Tibial artery (tissue), 4 donors: ENCODE results near the gene PRDM16.

ENCODE experiments used
- DNase-seq, 2 donors: peaks; one replicate each; pipeline ENCODE4 v3.0.0-alpha.2; 2019
- H3K27ac ChIP-seq, 2 donors: fragments of 200-600 bp; sonication (generic) in 1 of 2; 1 replicate in 1 of 2; 2 replicates in 1 of 2; pipeline ENCODE4 v1.5.1; 2018 to 2019; ENCODE audit warnings: mild to moderate bottlenecking in 1 of 2
- H3K27me3 ChIP-seq, 2 donors: fragments of 200-600 bp; sonication (generic) in 1 of 2; one replicate each; pipeline versions ENCODE4 v1.5.1 to v1.6.0; 2016 to 2019
- H3K36me3 ChIP-seq, 3 donors: fragments of 200-600 bp; sonication (generic) in 2 of 3; one replicate each; pipeline ENCODE4 v1.5.1; 2016 to 2019; ENCODE audit warnings: mild to moderate bottlenecking in 2 of 3
- H3K4me1 ChIP-seq, 4 donors: fragments of 200-600 bp; sonication (generic) in 2 of 4; 1 replicate in 3 of 4; 2 replicates in 1 of 4; pipeline ENCODE4 v1.5.1; 2016 to 2019
- H3K4me3 ChIP-seq, 2 donors: fragments of 200-600 bp; sonication (generic) in 1 of 2; 1 replicate in 1 of 2; 2 replicates in 1 of 2; pipeline ENCODE4 v1.5.1; 2018 to 2019; ENCODE audit warnings: mild to moderate bottlenecking in 2 of 2
- H3K9me3 ChIP-seq, 3 donors: fragments of 200-600 bp; sonication (generic) in 1 of 3; one replicate each; pipeline ENCODE4 v1.5.1; 2016 to 2019
- CTCF ChIP-seq, 2 experiments: fragments of 200-600 bp in 1 of 2; fragments of 450-650 bp in 1 of 2; IDR thresholded peaks; one replicate each; pipeline ENCODE4 v1.5.1; 2017 to 2019; ENCODE audit warnings: antibody characterized with exemption in 2 of 2, mild to moderate bottlenecking in 1 of 2, moderate library complexity in 1 of 2
- intact Hi-C: fragments of 100-400 bp; cut with DNase I; formaldehyde crosslinking; loops from one replicate; pipeline ENCODE4 v1.15.0; 2023; ENCODE audit warnings: low total_unique reads

PRDM16 gene

GRCh38 chr1:3287656-3288160 is 218.7 kb downstream of the PRDM16 start:
- H3K9me3 ChIP-seq, result no peaks in the 10 kb centered on the region
- peaks cover 0 to 24% (median 19%) of the 10 kb centered on the region in 4 donors for H3K4me1 ChIP-seq
- H3K27me3 ChIP-seq, result no peaks in the 10 kb centered on the region
- intact Hi-C loops, result no loop called here
- H3K27ac ChIP-seq, result no peak overlapping the region
- no peak for DNase-seq
- no peak for TF ChIP-seq CTCF (IDR thresholded peaks at IDR 0.05)
- peaks cover 0 to 3% (median 0%) of the 10 kb centered on the region in 3 donors for H3K36me3 ChIP-seq
- H3K4me3 ChIP-seq, result no peak overlapping the region

- Histone ChIP-seq H3K4me1 (peaks cover 0 to 12% (median under 1%) of the 10 kb centered on the region in 4 donors), H3K9me3 (no peaks in the 10 kb centered on the region), H3K36me3 (peaks cover 0 to 3% (median 0%) of the 10 kb centered on the region in 3 donors), H3K4me3 (no peak overlapping the region), H3K27me3 (no peaks in the 10 kb centered on the region), H3K27ac (no peak overlapping the region)
- DNase-seq, result no peak
- intact Hi-C loops, result no loop called here
- no peak for TF ChIP-seq CTCF (IDR thresholded peaks at IDR 0.05)
These were observed 220.5 kb downstream of the PRDM16 start for GRCh38 chr1:3289502-3289901.

DNA sequence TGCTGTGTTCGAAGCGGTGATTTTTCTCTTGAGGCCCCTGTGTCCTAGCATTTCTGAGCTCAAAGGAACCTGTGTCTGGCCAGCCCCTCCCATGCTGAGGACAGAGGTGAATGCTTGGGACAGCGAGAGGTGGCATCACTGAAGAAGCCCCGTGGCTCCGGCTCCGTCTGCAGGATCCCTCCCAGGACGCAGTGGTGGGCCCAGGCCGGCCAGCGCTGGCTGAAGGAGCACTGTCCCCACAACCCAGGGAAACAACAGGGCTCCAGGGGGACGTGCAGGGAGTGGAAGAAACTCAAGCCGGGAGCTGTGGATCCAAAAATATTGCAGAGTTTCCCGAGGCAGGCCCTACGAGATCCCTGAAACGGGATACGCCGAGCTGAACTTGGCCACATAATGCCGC is 221.4 kb downstream of the PRDM16 start:
- Histone ChIP-seq H3K4me1 (peaks cover 0 to 18% (median 0%) of the 10 kb centered on the region in 4 donors), H3K9me3 (no peaks in the 10 kb centered on the region), H3K27ac (no peak overlapping the region), H3K36me3 (peaks cover 0 to 3% (median 0%) of the 10 kb centered on the region in 3 donors), H3K27me3 (no peaks in the 10 kb centered on the region), H3K4me3 (no peak overlapping the region)
- TF ChIP-seq CTCF (IDR thresholded peaks at IDR 0.05), result no peak
- intact Hi-C loops, result no loop called here
- DNase-seq, result no peak

- peaks cover 0 to 3% (median 0%) of the 10 kb centered on the region in 3 donors for H3K36me3 ChIP-seq
- peaks cover 0 to 21% (median 1%) of the 10 kb centered on the region in 4 donors for H3K4me1 ChIP-seq
- no peaks in the 10 kb centered on the region for H3K9me3 ChIP-seq
- H3K27me3 ChIP-seq, result no peaks in the 10 kb centered on the region
- intact Hi-C loops, result no loop called here
- no peak overlapping the region for H3K27ac ChIP-seq
- TF ChIP-seq CTCF (IDR thresholded peaks at IDR 0.05), result no peak
- no peak overlapping the region for H3K4me3 ChIP-seq
- no peak for DNase-seq
These were observed 221.9 kb downstream of the PRDM16 start for GRCh38 chr1:3290915-3291314.

DNA sequence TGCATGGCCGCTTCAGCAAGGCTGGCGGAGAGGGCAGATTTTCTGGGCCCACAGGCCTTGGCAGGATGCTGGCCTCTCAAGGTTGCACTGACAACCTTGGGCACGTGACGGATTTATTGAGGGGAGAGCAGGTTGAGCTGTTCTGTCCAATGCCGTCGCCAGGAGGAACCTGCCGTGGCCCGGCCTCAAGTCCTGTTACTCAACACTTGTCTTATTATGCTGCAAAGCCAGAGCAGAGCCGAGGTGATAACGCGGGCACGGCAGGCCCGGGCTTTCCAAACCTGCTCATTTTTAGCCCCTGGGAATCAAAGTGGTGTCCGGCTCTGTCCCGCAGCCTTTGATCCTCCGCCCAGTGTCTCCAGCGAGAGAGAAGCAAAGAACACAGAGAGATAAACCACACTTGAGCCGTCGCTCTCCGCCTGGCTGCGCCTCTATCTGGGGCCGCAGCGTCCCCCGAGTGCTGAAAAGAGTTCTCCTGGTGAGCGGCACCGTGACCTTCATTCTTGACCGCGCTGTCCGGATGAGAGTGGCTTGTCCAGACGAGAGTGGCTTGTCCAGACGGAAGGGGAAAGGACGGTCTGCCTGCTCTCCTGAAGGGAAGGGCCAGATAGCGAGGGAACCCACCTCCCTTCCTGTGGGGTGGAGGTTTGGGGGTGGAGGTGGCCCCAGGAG is 223.2 kb downstream of the PRDM16 start:
- Histone ChIP-seq H3K27me3 (no peaks in the 10 kb centered on the region), H3K27ac (no peak overlapping the region)
- no peak for TF ChIP-seq CTCF (IDR thresholded peaks at IDR 0.05)

More for the DNA sequence above, 223.2 kb downstream of the PRDM16 start:
- intact Hi-C loops, result no loop called here
- Histone ChIP-seq H3K4me3 (no peak overlapping the region), H3K4me1 (peaks cover 0 to 28% (median 2%) of the 10 kb centered on the region in 4 donors), H3K36me3 (peaks cover 0 to 3% (median 0%) of the 10 kb centered on the region in 3 donors), H3K9me3 (no peaks in the 10 kb centered on the region)
- DNase-seq, result no peak
